Kidney (tissue), 14 donors: ENCODE measurements around the gene CD55. TPM values are rescaled to one million over a fixed set of nuclear protein-coding genes. Genes with fewer than 3 reads are reported as not detected.
A peak's percentile ranks its signal among the peaks of the same experiment; 100 is the strongest.

Experiments used
- DNase-seq, 5 donors: peaks; one replicate each; pipeline ENCODE4 v3.0.0-alpha.2; 2013 to 2020
- FAIRE-seq: peaks from 2 replicates; lab custom pipeline; 2012; peaks lifted over from hg19 to GRCh38; lab: Jason Lieb, UNC
- H3K27ac ChIP-seq, 2 donors: one replicate each; pipeline ENCODE4 v1.7.0; 2013; ENCODE audit warnings: low read depth in 2 of 2, low read length in 2 of 2, inconsistent platforms in 1 of 2
- H3K27me3 ChIP-seq: one replicate; pipeline ENCODE4 v1.7.1; 2013; ENCODE audit warnings: low read length, inconsistent platforms; ENCODE audit not compliant: control insufficient read depth, insufficient read depth
- H3K36me3 ChIP-seq, 3 donors: one replicate each; pipeline versions ENCODE4 v1.7.0 to v1.7.1; 2013; ENCODE audit warnings: low read length in 3 of 3, control low read depth in 1 of 3, inconsistent platforms in 1 of 3; ENCODE audit not compliant: insufficient read depth in 3 of 3, control insufficient read depth in 2 of 3
- H3K4me1 ChIP-seq, 3 donors: one replicate each; pipeline versions ENCODE4 v1.7.0 to v1.7.1; 2013; ENCODE audit warnings: low read length in 3 of 3, inconsistent platforms in 1 of 3, low read depth in 1 of 3; ENCODE audit not compliant: control insufficient read depth in 2 of 3, insufficient read depth in 2 of 3
- H3K4me3 ChIP-seq, 3 donors: one replicate each; pipeline versions ENCODE4 v1.7.0 to v1.8.1; 2013; ENCODE audit warnings: low read length in 3 of 3, control low read depth in 1 of 3, inconsistent platforms in 1 of 3
- H3K9ac ChIP-seq, 3 donors: one replicate each; pipeline versions ENCODE4 v1.7.0 to v1.7.1; 2013; ENCODE audit warnings: low read length in 3 of 3, control low read depth in 1 of 3, inconsistent platforms in 1 of 3
- H3K9me3 ChIP-seq, 3 donors: one replicate each; pipeline versions ENCODE4 v1.7.0 to v1.7.1; 2013; ENCODE audit warnings: low read length in 3 of 3, control low read depth in 1 of 3, inconsistent platforms in 1 of 3; ENCODE audit not compliant: control insufficient read depth in 2 of 3, insufficient read depth in 1 of 3
- intact Hi-C: fragments of 100-400 bp; cut with DNase I; formaldehyde crosslinking; loops from one replicate; pipeline ENCODE4 v1.11.1; 2022
- polyA plus RNA-seq: library from polyadenylated mRNA; stranded (reverse); fragments of 350-450 nt; fragmentation: Illumina TruSeq; extraction: RNeasy Lipid Tissue Mini Kit (QIAGEN cat#74804); gene quantifications from one replicate; pipeline ENCODE4 v1.2.3, GENCODE V29; 2014; ENCODE audit warnings: low read depth, low replicate concordance; ENCODE audit not compliant: insufficient read depth
- total RNA-seq: library from RNA; stranded (reverse); fragmentation: NEBNext Ultra II Directional; extraction: Animal tissue kit (Norgen Biotek cat#: 25700); gene quantifications from one replicate; pipeline ENCODE4 v1.2.1, GENCODE V29; 2021
- TF ChIP-seq, protein P1 (sequence below): IDR thresholded peaks from 3 replicates; pipeline ENCODE4 v1.5.1; 2012; ENCODE audit warnings: mild to moderate bottlenecking, moderate library complexity, borderline replicate concordance; ENCODE audit not compliant: insufficient read depth; ENCODE audit errors: extremely low read depth
- donor health status: control.
- donor health status: control.
- donor health status: control.
- donor health status: control.
- donor health status: control.
- donor health status: DM: yes; HTN: yes; CAD: no.
- donor health status: Normal renal cell carcinoma (clear cell type).

Gene CD55
- total and polyA plus RNA-seq, 2 donors from 2014 or later, result 28.8 to 69.5 TPM

DNA sequence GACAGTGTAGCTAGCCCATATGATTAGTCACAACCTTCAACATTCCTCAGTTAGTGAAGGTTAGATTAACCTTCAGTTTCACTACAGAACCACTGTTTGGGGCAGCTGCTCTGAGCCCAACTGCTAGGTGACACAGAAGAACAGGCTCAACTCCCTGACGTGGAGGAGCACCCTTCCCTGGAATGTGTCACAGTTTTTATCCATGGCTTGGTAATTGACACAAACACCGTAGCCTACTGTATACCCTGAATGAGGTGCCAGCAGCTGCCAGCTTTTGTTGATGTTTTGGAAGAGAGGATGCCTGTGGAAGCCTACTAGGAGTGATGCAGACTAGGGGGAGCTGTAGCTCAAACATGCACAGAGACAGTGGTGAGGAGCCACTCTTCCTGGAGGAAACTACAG lies 76.0 kb downstream of the CD55 start:
- TF ChIP-seq, protein P1, sequence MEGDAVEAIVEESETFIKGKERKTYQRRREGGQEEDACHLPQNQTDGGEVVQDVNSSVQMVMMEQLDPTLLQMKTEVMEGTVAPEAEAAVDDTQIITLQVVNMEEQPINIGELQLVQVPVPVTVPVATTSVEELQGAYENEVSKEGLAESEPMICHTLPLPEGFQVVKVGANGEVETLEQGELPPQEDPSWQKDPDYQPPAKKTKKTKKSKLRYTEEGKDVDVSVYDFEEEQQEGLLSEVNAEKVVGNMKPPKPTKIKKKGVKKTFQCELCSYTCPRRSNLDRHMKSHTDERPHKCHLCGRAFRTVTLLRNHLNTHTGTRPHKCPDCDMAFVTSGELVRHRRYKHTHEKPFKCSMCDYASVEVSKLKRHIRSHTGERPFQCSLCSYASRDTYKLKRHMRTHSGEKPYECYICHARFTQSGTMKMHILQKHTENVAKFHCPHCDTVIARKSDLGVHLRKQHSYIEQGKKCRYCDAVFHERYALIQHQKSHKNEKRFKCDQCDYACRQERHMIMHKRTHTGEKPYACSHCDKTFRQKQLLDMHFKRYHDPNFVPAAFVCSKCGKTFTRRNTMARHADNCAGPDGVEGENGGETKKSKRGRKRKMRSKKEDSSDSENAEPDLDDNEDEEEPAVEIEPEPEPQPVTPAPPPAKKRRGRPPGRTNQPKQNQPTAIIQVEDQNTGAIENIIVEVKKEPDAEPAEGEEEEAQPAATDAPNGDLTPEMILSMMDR, result no peak
- Histone ChIP-seq H3K4me3 (no peak overlapping the region), H3K9me3 (no peaks in the 10 kb centered on the region), H3K4me1 (no peaks in the 10 kb centered on the region), H3K9ac (no peak overlapping the region), H3K27me3 (no peaks in the 10 kb centered on the region), H3K27ac (no peak overlapping the region), H3K36me3 (no peaks in the 10 kb centered on the region)
- DNase-seq (no peak), FAIRE-seq (no peak)
- intact Hi-C loops, result no loop called here

DNA sequence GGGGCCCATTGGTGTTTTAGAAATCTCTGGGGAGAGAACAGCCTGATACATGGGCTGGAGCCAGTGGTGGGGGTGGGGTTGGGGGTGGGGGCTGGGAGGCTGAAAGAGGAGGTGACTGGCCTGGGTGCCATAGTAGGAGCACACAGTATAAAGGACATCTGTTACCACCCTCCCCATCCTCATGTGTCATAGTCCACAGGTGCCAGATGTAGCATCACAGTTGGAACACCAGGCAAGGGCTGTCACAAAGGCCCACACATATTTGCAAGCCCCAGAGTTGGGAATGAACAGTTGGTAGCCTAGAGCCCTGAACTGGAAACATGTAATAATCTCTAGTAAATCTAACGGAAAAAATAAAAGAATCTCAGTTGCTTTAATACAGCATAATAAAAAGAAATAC lies 77.5 kb downstream of the CD55 start:
- H3K27ac ChIP-seq, result no peak overlapping the region
- DNase-seq (no peak), FAIRE-seq (no peak)
- H3K4me1 ChIP-seq, result no peaks in the 10 kb centered on the region
- no peaks in the 10 kb centered on the region for H3K9me3 ChIP-seq
- intact Hi-C loops, result no loop called here
- TF ChIP-seq, protein P1, result no peak
- no peaks in the 10 kb centered on the region for H3K36me3 ChIP-seq
- H3K9ac ChIP-seq, result no peak overlapping the region
- H3K4me3 ChIP-seq, result no peak overlapping the region
- no peaks in the 10 kb centered on the region for H3K27me3 ChIP-seq

DNA sequence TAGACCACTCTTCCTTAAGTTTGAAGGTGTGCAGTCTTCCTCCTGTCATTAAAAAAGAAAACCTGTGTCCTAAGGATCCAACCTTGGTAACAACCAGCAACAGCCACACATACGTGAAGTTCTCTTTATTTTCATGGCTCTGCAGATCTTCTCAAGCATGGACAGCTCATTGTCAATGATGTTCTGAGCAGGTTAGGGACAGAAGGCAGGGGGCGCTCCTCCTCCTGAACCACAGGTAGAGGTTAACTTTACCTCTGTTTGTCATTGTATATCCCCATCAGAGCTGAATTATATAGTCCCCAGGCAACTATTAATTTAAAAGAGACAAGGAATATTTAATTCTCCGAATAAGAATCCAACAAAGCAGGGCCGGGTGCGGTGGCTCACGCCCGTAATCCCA lies 80.1 kb downstream of the CD55 start:
- no peak for DNase-seq
- TF ChIP-seq, protein P1, result no peak
- no peak overlapping the region for H3K27ac ChIP-seq
- intact Hi-C loops, result loop anchor here (10.0 kb wide), 1 partner anchor 317 kb away; the partner anchor contains the start of gene C4BPB
- no peak overlapping the region for H3K4me3 ChIP-seq
- no peaks in the 10 kb centered on the region for H3K9me3 ChIP-seq
- H3K9ac ChIP-seq, result no peak overlapping the region
- no peaks in the 10 kb centered on the region for H3K36me3 ChIP-seq
- no peaks in the 10 kb centered on the region for H3K27me3 ChIP-seq
- no peak for FAIRE-seq
- no peaks in the 10 kb centered on the region for H3K4me1 ChIP-seq

DNA sequence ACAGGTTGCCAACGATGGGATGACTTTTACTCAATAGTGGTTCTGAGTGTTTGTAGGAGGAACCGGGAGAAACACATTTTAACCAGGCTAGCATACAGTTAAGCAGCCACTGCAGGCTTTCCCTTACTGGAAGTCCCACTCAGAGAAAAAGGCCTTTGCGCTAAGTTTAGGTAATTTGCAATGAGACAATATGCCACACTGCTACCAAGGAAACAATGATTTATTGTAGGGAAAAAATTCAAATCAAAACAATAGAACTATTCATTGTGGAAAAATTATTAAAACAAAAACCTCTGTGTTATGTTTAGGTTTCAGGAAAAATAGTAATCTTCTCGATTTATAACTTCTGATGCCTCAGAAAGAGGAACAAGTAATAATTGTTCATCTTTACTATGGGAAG lies 81.3 kb downstream of the CD55 start:
- H3K27ac ChIP-seq, result no peak overlapping the region
- FAIRE-seq, result no peak
- peak in 2 of 5 donors; percentile 9 to 26 for DNase-seq

More for the DNA sequence above, 81.3 kb downstream of the CD55 start:
- Histone ChIP-seq H3K4me3 (no peak overlapping the region), H3K36me3 (no peaks in the 10 kb centered on the region), H3K4me1 (no peaks in the 10 kb centered on the region), H3K9me3 (no peaks in the 10 kb centered on the region), H3K27me3 (no peaks in the 10 kb centered on the region), H3K9ac (no peak overlapping the region)
- TF ChIP-seq, protein P1, result no peak
- intact Hi-C loops, result loop anchor here (10.0 kb wide), 1 partner anchor 318 kb away; the partner anchor contains the start of gene C4BPB
